HUES48 (cell line): ENCODE measurements around the gene PDZD8.
"Not testable (repeated sequence)": the region's sequence is repeated elsewhere in the genome, so short reads cannot be mapped to it uniquely, and the experiment has no call there.

Experiments
- H3K27ac ChIP-seq: one replicate; pipeline ENCODE4 v1.7.0; 2013; ENCODE audit warnings: low read depth, low read length, inconsistent platforms
- H3K27me3 ChIP-seq: 2 replicates; pipeline ENCODE4 v1.6.1; 2013; ENCODE audit warnings: mild to moderate bottlenecking, low read length; ENCODE audit not compliant: control insufficient read depth, insufficient read depth
- H3K36me3 ChIP-seq: 2 replicates; pipeline ENCODE4 v1.6.1; 2013; ENCODE audit warnings: low read length; ENCODE audit not compliant: control insufficient read depth, insufficient read depth
- H3K4me1 ChIP-seq: 2 replicates; pipeline ENCODE4 v1.6.1; 2013; ENCODE audit warnings: mild to moderate bottlenecking, low read length; ENCODE audit not compliant: control insufficient read depth, insufficient read depth
- H3K4me3 ChIP-seq: 2 replicates; pipeline ENCODE4 v1.5.1; 2013; ENCODE audit warnings: mild to moderate bottlenecking, low read depth, low read length
- H3K9ac ChIP-seq: 2 replicates; pipeline ENCODE4 v1.6.1; 2013; ENCODE audit warnings: mild to moderate bottlenecking, low read depth, low read length, moderate library complexity
- H3K9me3 ChIP-seq: 2 replicates; pipeline ENCODE4 v1.6.1; 2013; ENCODE audit warnings: low read length; ENCODE audit not compliant: control insufficient read depth, insufficient read depth

Gene PDZD8

GRCh38 chr10:117240621-117241529 is 134.4 kb downstream of the PDZD8 start, which contains the start of gene SLC18A2:
Gene SLC18A2 (plus strand): TSS chr10:117241114. CDS start chr10:117241694, 580 bp downstream.
- peak within 1 kb of the TSS; percentile 21; the same call in 1 of the 2 replicates for H3K9ac ChIP-seq
- no peak within 1 kb of the TSS for H3K27ac ChIP-seq
- no peaks in the 10 kb centered on the region for H3K36me3 ChIP-seq
- H3K27me3 ChIP-seq: peaks cover 44% of the 10 kb centered on the region
- H3K4me3 ChIP-seq: peak within 1 kb of the TSS; percentile 84
- H3K9me3 ChIP-seq: no peaks in the 10 kb centered on the region
- no peaks in the 10 kb centered on the region for H3K4me1 ChIP-seq

DNA sequence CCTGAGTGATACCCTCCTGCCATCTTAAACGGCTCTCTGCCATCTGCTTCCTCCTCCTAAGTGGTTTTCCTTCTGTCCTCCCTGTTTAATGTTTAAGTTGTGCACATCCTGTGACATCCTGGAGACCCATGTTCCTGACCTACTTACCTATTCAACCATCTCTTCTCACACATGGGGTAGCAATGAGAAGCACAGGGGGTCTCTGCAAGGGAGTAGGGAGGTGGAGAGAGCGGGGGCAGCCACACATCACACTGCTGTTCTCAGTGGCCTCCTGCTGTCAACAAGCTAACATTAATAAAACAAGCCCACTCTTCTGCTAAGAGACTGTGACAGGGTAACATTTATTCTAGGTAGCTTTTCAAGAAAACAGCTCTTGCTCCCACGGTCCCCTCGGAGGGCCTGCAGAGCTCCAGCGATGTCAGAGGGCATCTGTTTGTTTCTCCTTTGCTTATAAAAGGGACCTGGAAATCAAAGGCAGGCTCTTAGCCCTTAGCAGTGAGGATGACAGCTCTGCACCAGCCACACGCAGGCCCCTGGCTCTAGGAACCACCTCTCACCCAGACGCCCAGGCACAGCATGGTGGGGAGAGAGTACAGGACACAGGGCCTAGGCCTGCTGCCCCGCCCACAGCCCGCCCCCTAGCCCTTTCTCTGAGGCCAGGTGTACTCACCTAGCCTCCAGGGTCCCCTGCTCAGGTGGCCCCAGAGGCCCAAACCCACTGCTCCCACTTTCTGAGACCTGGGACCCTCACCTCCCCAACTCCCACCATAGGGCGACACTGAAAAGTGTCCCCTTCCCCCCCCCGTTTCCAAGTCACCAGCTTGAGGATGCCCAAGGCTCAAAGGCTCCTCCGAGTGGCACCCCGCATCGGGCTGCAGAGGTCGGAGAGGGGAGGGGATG is 135.3 kb downstream of the PDZD8 start:
- Histone ChIP-seq H3K4me1 (no peaks in the 10 kb centered on the region), H3K27me3 (peaks cover 44% of the 10 kb centered on the region), H3K9me3 (no peaks in the 10 kb centered on the region), H3K27ac (no peak overlapping the region), H3K4me3 (peak overlapping the region; percentile 84), H3K36me3 (no peaks in the 10 kb centered on the region), H3K9ac (no peak overlapping the region)

- no peaks in the 10 kb centered on the region for H3K9me3 ChIP-seq
- no peak overlapping the region for H3K9ac ChIP-seq
Measured at GRCh38 chr10:117239051-117239450, 136.2 kb downstream of the PDZD8 start.

DNA sequence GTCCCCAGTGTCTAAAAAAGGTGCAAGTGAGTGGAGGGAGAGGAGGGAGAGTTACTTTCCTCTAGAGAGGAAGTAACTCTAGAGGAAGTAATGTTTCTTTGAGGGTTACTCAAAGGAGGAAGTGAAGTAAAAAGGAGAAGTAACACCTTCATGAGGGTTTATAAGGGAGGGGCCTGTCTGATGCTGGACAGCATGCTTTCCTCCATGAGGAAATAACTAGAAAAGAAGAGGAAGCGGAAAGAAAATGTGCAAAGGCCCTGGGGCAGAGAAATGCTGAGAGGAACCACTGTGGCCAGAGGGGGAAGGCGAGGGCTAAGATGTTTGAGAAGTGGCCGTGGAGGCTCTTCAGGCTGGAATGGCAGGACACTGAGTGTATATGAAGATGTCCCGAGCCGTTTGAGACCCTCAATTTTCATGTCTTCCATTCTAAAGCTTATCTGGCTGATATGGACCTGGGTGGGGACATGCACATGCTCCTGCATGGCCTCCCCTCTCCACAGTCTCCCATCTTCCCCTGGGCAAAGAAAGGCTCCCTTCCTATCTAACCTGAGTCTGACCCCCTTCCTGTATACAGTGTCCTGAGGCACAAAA is 137.7 kb downstream of the PDZD8 start:
- Histone ChIP-seq H3K4me3 (no peak overlapping the region), H3K4me1 (no peaks in the 10 kb centered on the region), H3K27me3 (peaks cover 28% of the 10 kb centered on the region), H3K27ac (no peak overlapping the region), H3K36me3 (no peaks in the 10 kb centered on the region), H3K9ac (no peak overlapping the region), H3K9me3 (no peaks in the 10 kb centered on the region)

More at GRCh38 chr10:117239051-117239450, 136.2 kb downstream of the PDZD8 start:
- Histone ChIP-seq H3K27ac (no peak overlapping the region), H3K27me3 (peaks cover 43% of the 10 kb centered on the region), H3K36me3 (no peaks in the 10 kb centered on the region), H3K4me1 (no peaks in the 10 kb centered on the region), H3K4me3 (no peak overlapping the region)

DNA sequence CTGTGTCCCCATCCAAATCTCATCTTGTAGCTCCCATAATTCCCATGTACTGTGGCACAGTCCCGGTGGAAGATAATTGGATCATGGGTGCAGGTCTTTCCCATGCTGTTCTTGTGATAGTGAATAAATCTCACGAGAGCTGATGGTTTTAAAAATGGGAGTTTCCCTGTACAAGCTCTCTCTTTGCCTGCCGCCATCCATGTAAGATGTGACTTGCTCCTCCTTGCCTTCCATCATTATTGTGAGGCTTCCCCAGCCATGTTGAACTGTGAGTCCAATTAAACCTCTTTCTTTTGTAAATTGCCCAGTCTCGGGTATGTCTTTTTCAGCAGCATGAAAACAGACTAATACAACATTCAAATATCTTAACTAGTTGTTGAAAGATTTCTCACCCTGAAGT is 145.1 kb downstream of the PDZD8 start:
- not testable (repeated sequence) for H3K4me1 ChIP-seq, H3K9ac ChIP-seq, H3K27me3 ChIP-seq, H3K4me3 ChIP-seq, H3K9me3 ChIP-seq, H3K36me3 ChIP-seq, H3K27ac ChIP-seq

- Histone ChIP-seq H3K4me3 (no peak overlapping the region), H3K4me1 (no peaks in the 10 kb centered on the region), H3K36me3 (no peaks in the 10 kb centered on the region), H3K9ac (no peak overlapping the region), H3K9me3 (no peaks in the 10 kb centered on the region), H3K27ac (no peak overlapping the region), H3K27me3 (no peaks in the 10 kb centered on the region)
Measured at GRCh38 chr10:117228210-117228609, 147.0 kb downstream of the PDZD8 start.
